NT2/D1 (cell line): ENCODE data around the gene PAK1.
"Not testable (repeated sequence)": the region's sequence is repeated elsewhere in the genome, so short reads cannot be mapped to it uniquely, and the experiment has no call there.

Source experiments
- DNase-seq: peaks from one replicate; pipeline ENCODE4 v3.0.0-alpha.2; 2011; ENCODE audit warnings: low read depth, low spot score
- H3K27me3 ChIP-seq: 2 replicates; pipeline ENCODE4 v1.6.0; 2011; ENCODE audit warnings: mild to moderate bottlenecking; ENCODE audit not compliant: insufficient read length, insufficient read depth
- H3K36me3 ChIP-seq: 2 replicates; pipeline ENCODE4 v1.6.1; 2011; ENCODE audit warnings: mild to moderate bottlenecking, low read length, mixed read lengths; ENCODE audit not compliant: insufficient read depth, insufficient read length
- H3K4me1 ChIP-seq: 2 replicates; pipeline ENCODE4 v1.5.1; 2011; ENCODE audit not compliant: insufficient read depth, insufficient read length
- H3K4me3 ChIP-seq: 2 replicates; pipeline ENCODE4 v1.5.1; 2011; ENCODE audit warnings: low read depth; ENCODE audit not compliant: insufficient read length
- H3K9ac ChIP-seq: 2 replicates; pipeline ENCODE4 v1.6.0; 2011; ENCODE audit warnings: low read depth; ENCODE audit not compliant: insufficient read length
- H3K9me3 ChIP-seq: 2 replicates; pipeline ENCODE4 v1.5.1; 2011; ENCODE audit warnings: mild to moderate bottlenecking, low read length; ENCODE audit not compliant: insufficient read depth
- SUZ12 ChIP-seq: IDR thresholded peaks from 2 replicates; pipeline ENCODE4 v1.6.1; 2011; ENCODE audit not compliant: insufficient read length, insufficient read depth; ENCODE audit errors: extremely low read depth
- YY1 ChIP-seq: IDR thresholded peaks from 2 replicates; pipeline ENCODE4 v1.6.1; 2011; ENCODE audit not compliant: insufficient read length, insufficient read depth
- ZNF274 ChIP-seq: IDR thresholded peaks from 2 replicates; pipeline ENCODE4 v1.6.1; 2011; ENCODE audit warnings: mild to moderate bottlenecking, low read depth, low read length

Gene PAK1

DNA sequence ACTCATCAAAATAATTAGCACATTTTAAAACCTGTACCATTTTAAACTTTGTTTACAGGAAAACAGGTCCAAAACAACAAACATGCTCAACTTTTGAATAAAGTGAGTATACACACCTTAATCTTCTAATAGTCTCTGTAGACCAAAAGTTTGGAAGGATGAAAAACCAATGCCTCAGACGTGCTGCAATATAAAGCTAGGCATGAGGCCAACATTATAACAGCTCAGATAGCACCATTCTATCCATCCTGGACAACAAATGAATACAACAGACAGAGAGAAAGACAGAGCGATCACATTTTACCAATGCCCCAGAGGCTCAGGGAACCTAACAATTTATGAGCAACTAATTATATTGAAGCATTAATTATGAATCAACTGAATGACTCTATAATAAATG lies 77.0 kb downstream of the PAK1 start:
- peaks cover 8% of the 10 kb centered on the region for H3K36me3 ChIP-seq
- DNase-seq, result no peak
- no peaks in the 10 kb centered on the region for H3K9me3 ChIP-seq
- H3K9ac ChIP-seq, result no peak overlapping the region
- H3K4me3 ChIP-seq, result no peak overlapping the region
- H3K27me3 ChIP-seq, result no peaks in the 10 kb centered on the region
- peaks cover 2% of the 10 kb centered on the region for H3K4me1 ChIP-seq
- TF ChIP-seq ZNF274 (no peak), SUZ12 (no peak), YY1 (no peak)

GRCh38 chr11:77396305-77396704 lies 77.6 kb downstream of the PAK1 start:
- no peak overlapping the region for H3K9ac ChIP-seq
- H3K4me1 ChIP-seq, result peaks cover 2% of the 10 kb centered on the region
- H3K4me3 ChIP-seq, result no peak overlapping the region
- H3K9me3 ChIP-seq, result no peaks in the 10 kb centered on the region
- no peak for DNase-seq
- TF ChIP-seq YY1 (no peak), SUZ12 (no peak), ZNF274 (no peak)
- no peaks in the 10 kb centered on the region for H3K27me3 ChIP-seq
- H3K36me3 ChIP-seq, result peaks cover 11% of the 10 kb centered on the region

- TF ChIP-seq ZNF274 (no peak), SUZ12 (no peak), YY1 (no peak)
- no peaks in the 10 kb centered on the region for H3K9me3 ChIP-seq
- H3K4me1 ChIP-seq, result peaks cover 2% of the 10 kb centered on the region
- H3K9ac ChIP-seq, result no peak overlapping the region
- peaks cover 11% of the 10 kb centered on the region for H3K36me3 ChIP-seq
- H3K4me3 ChIP-seq, result no peak overlapping the region
- H3K27me3 ChIP-seq, result no peaks in the 10 kb centered on the region
- DNase-seq, result no peak
Measured at GRCh38 chr11:77395460-77396173, 78.3 kb downstream of the PAK1 start.

- Histone ChIP-seq H3K4me3 (no peak overlapping the region), H3K9ac (no peak overlapping the region), H3K36me3 (peaks cover 7% of the 10 kb centered on the region), H3K9me3 (no peaks in the 10 kb centered on the region), H3K27me3 (no peaks in the 10 kb centered on the region), H3K4me1 (peaks cover 2% of the 10 kb centered on the region)
- no peak for TF ChIP-seq YY1
- TF ChIP-seq SUZ12, result no peak
- no peak for TF ChIP-seq ZNF274
- no peak for DNase-seq
Measured at GRCh38 chr11:77392842-77393241, 81.1 kb downstream of the PAK1 start.

- no peak for DNase-seq
- no peak overlapping the region for H3K4me3 ChIP-seq
- peaks cover 16% of the 10 kb centered on the region for H3K36me3 ChIP-seq
- no peaks in the 10 kb centered on the region for H3K27me3 ChIP-seq
- no peak overlapping the region for H3K9ac ChIP-seq
- TF ChIP-seq ZNF274 (no peak), SUZ12 (no peak), YY1 (no peak)
- H3K4me1 ChIP-seq, result no peaks in the 10 kb centered on the region
- H3K9me3 ChIP-seq, result no peaks in the 10 kb centered on the region
Measured at GRCh38 chr11:77387701-77388100, 86.2 kb downstream of the PAK1 start.

DNA sequence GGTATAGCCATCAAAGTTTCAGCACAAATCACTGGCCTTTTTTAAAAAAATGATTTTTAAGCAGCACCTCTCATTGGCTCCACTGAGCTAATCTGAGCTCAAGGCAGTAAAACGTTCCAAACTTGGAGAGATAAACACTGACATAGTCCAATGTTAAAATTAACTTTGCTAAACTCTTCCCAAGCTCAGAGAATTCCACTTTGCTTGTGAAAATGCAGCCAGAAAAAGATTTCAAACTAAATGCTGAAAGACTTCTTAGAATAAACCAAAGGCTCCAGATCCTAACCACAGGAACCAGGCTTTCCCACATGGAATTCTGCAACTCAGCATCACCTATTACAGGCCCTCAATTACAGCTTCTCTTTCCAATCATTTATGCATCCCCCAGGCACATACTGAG lies 87.7 kb downstream of the PAK1 start:
- peaks cover 9% of the 10 kb centered on the region for H3K36me3 ChIP-seq
- H3K4me3 ChIP-seq, result no peak overlapping the region
- H3K9me3 ChIP-seq, result no peaks in the 10 kb centered on the region
- no peaks in the 10 kb centered on the region for H3K4me1 ChIP-seq
- DNase-seq, result no peak
- TF ChIP-seq SUZ12 (no peak), YY1 (no peak), ZNF274 (no peak)
- no peaks in the 10 kb centered on the region for H3K27me3 ChIP-seq
- no peak overlapping the region for H3K9ac ChIP-seq

GRCh38 chr11:77385255-77385771 lies 88.6 kb downstream of the PAK1 start:
- H3K4me3 ChIP-seq, H3K9ac ChIP-seq, H3K36me3 ChIP-seq, H3K9me3 ChIP-seq, H3K4me1 ChIP-seq, DNase-seq, H3K27me3 ChIP-seq: not testable (repeated sequence)

DNA sequence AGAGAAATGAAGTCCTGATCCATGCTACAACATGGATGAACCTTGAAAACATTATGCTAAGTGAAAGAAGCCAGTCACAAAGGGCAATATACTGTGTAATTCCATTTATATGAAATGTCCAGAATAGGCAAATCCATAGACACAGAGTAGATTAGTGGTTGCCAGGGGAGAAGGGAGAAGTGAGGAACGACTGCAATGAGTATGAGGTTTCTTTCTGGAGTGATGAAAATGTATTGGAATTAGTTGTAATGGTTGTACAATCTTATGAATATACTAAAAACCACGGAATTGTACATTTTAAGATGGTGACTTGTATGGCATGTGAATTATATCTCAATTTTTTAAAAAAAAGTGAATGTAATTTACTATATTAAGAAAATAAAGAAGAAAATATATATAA lies 89.3 kb downstream of the PAK1 start:
- no peak overlapping the region for H3K4me3 ChIP-seq
- peaks cover 11% of the 10 kb centered on the region for H3K36me3 ChIP-seq
- DNase-seq, result no peak
- no peaks in the 10 kb centered on the region for H3K9me3 ChIP-seq
- no peak overlapping the region for H3K9ac ChIP-seq
- no peaks in the 10 kb centered on the region for H3K4me1 ChIP-seq
- TF ChIP-seq SUZ12, result no peak
- no peak for TF ChIP-seq YY1
- no peak for TF ChIP-seq ZNF274
- no peaks in the 10 kb centered on the region for H3K27me3 ChIP-seq

GRCh38 chr11:77383349-77383748 lies 90.5 kb downstream of the PAK1 start:
- H3K9me3 ChIP-seq, H3K9ac ChIP-seq, DNase-seq, H3K4me1 ChIP-seq, H3K27me3 ChIP-seq, H3K4me3 ChIP-seq: not testable (repeated sequence)
- peaks cover 23% of the 10 kb centered on the region for H3K36me3 ChIP-seq
